B cell (primary cell): Measurements from ENCODE around the gene NECTIN1. TPM values are rescaled to one million over a fixed set of nuclear protein-coding genes. Genes with fewer than 3 reads are reported as not detected.

Experiments used
- ATAC-seq: fragments of 200-7000 bp; cut with Tn5 transposase; one replicate; pipeline ENCODE4 v1.10.0; 2021; ENCODE audit warnings: low read depth, mild to moderate bottlenecking, moderate number of reproducible peaks, moderate library complexity
- CTCF ChIA-PET: fragments of 350-600 bp; sonication (Branson Sonifier 250); formaldehyde crosslinking; loops from one replicate; lab custom pipeline; 2021; ENCODE audit warnings: antibody characterized with exemption, inconsistent platforms; lab: Charles Lee
- POLR2A ChIA-PET: fragments of 350-600 bp; sonication (Branson Sonifier 250); formaldehyde crosslinking; loops from one replicate; lab custom pipeline; 2021; ENCODE audit warnings: antibody characterized with exemption; lab: Charles Lee
- DNase-seq: peaks from one replicate; pipeline ENCODE4 v3.0.0; 2013
- H2AFZ ChIP-seq: 2 replicates; pipeline ENCODE4 v1.6.1; 2012; ENCODE audit warnings: mild to moderate bottlenecking, low read depth, low read length; ENCODE audit not compliant: insufficient read depth, poor library complexity, severe bottlenecking
- H3K27ac ChIP-seq, 2 donors: 1 replicate in 1 of 2; 2 replicates in 1 of 2; pipeline ENCODE4 v1.5.1; 2012 to 2013; ENCODE audit warnings: low read length in 2 of 2, mild to moderate bottlenecking in 2 of 2, moderate library complexity in 1 of 2
- H3K27me3 ChIP-seq, 4 experiments: fragments of 200-600 bp in 1 of 4; sonication (generic) in 1 of 4; replicated peaks in 1 of 4; 1 replicate in 2 of 4; 2 replicates in 2 of 4; pipeline versions ENCODE4 v1.6.1 to v1.7.0; 2013 to 2016; ENCODE audit warnings: low read length in 3 of 4, mild to moderate bottlenecking in 2 of 4, mixed read lengths in 1 of 4, moderate library complexity in 1 of 4; ENCODE audit not compliant: insufficient read depth in 4 of 4, control insufficient read depth in 3 of 4; ENCODE audit errors: control extremely low read depth in 1 of 4
- H3K36me3 ChIP-seq, 2 experiments: replicated peaks in 1 of 2; 1 replicate in 1 of 2; 2 replicates in 1 of 2; pipeline versions ENCODE4 v1.6.1 to v1.7.1; 2013; ENCODE audit warnings: low read length in 1 of 2; ENCODE audit not compliant: insufficient read depth in 2 of 2, control insufficient read depth in 1 of 2; ENCODE audit errors: control extremely low read depth in 1 of 2, extremely low read depth in 1 of 2
- H3K4me1 ChIP-seq, 2 donors: fragments of 200-600 bp in 1 of 2; sonication (generic) in 1 of 2; 1 replicate in 1 of 2; 2 replicates in 1 of 2; pipeline versions ENCODE4 v1.5.1 to v1.6.1; 2013 to 2017; ENCODE audit warnings: low read length in 2 of 2; ENCODE audit not compliant: control insufficient read depth in 2 of 2, insufficient read depth in 2 of 2
- H3K4me2 ChIP-seq: replicated peaks from 2 replicates; pipeline ENCODE3; 2012; ENCODE audit warnings: mild to moderate bottlenecking, low read depth, low read length; ENCODE audit not compliant: poor library complexity, severe bottlenecking
- H3K4me3 ChIP-seq, 5 experiments: fragments of 200-600 bp in 1 of 5; sonication (generic) in 1 of 5; 1 replicate in 3 of 5; 2 replicates in 2 of 5; pipeline versions ENCODE4 v1.5.1 to v1.7.0; 2011 to 2016; ENCODE audit warnings: low read length in 4 of 5, mild to moderate bottlenecking in 4 of 5, low read depth in 2 of 5, control low read depth in 1 of 5, moderate library complexity in 1 of 5; ENCODE audit not compliant: insufficient read depth in 1 of 5; ENCODE audit errors: control extremely low read depth in 1 of 5, extremely low read depth in 1 of 5
- H3K79me2 ChIP-seq: fragments of 200-600 bp; sonication (generic); one replicate; pipeline ENCODE4 v1.6.0; 2016; ENCODE audit warnings: low read length; ENCODE audit not compliant: control insufficient read depth, insufficient read depth
- H3K9ac ChIP-seq: fragments of 200-600 bp; sonication (generic); 2 replicates; pipeline ENCODE4 v1.6.1; 2017; ENCODE audit warnings: mild to moderate bottlenecking, low read length, moderate library complexity
- H3K9me3 ChIP-seq, 3 donors: one replicate each; pipeline versions ENCODE4 v1.6.1 to v1.7.1; 2013; ENCODE audit warnings: low read length in 2 of 3; ENCODE audit not compliant: control insufficient read depth in 2 of 3, insufficient read depth in 1 of 3; ENCODE audit errors: control extremely low read depth in 1 of 3
- H4K20me1 ChIP-seq: 2 replicates; pipeline ENCODE4 v1.6.0; 2012; ENCODE audit warnings: mild to moderate bottlenecking, low read length; ENCODE audit not compliant: insufficient read depth, control insufficient read depth, poor library complexity, severe bottlenecking
- H3K27ac Mint-ChIP-seq: one replicate; pipeline ENCODE4 v1.8.0; 2021; ENCODE audit warnings: mixed read lengths
- H3K27me3 Mint-ChIP-seq: one replicate; pipeline ENCODE4 v1.8.0; 2021; ENCODE audit warnings: mixed read lengths
- H3K4me1 Mint-ChIP-seq: one replicate; pipeline ENCODE4 v1.8.0; 2021; ENCODE audit warnings: mixed read lengths
- H3K4me3 Mint-ChIP-seq: one replicate; pipeline ENCODE4 v1.8.0; 2021; ENCODE audit warnings: mixed read lengths
- H3K9me3 Mint-ChIP-seq: one replicate; pipeline ENCODE4 v1.8.0; 2022; ENCODE audit warnings: mixed read lengths; ENCODE audit not compliant: insufficient read depth
- EZH2 ChIP-seq: IDR thresholded peaks from 2 replicates; pipeline ENCODE4 v1.6.1; 2012; ENCODE audit warnings: borderline replicate concordance, low read depth, mild to moderate bottlenecking, moderate library complexity, low read length; ENCODE audit not compliant: insufficient read depth, poor library complexity, severe bottlenecking
- WGBS: methylation state at CpG from one replicate; pipeline ENCODE4 v1.1.5; 2013; ENCODE audit warnings: missing lambda C conversion rate; ENCODE audit not compliant: insufficient coverage; 5-methylcytosine and 5-hydroxymethylcytosine counted together
- intact Hi-C: fragments of 100-400 bp; cut with micrococcal nuclease; formaldehyde crosslinking; loops from one replicate; pipeline ENCODE4 v1.10.0; 2022
- polyA plus RNA-seq: library from polyadenylated mRNA; depleted of rRNA; stranded (reverse); fragments of >200 nt; gene quantifications from 2 replicates; pipeline ENCODE4 v1.2.3, GENCODE V29; 2012
- total RNA-seq, 2 donors: library from RNA; stranded (reverse); fragments of 120-200 nt in 1 of 2; gene quantifications; 1 replicate in 1 of 2; 2 replicates in 1 of 2; pipeline versions ENCODE4 v1.2.3 to v1.2.4, GENCODE V29; 2013 to 2022
- TF ChIP-seq, protein P1 (sequence below): fragments of 200-600 bp; IDR thresholded peaks from one replicate; pipeline ENCODE4 v1.8.0; 2022; ENCODE audit warnings: antibody characterized with exemption, mild to moderate bottlenecking

The NECTIN1 gene
- total and polyA plus RNA-seq, 2 donors (not counting 1 experiment from before 2014, with no cell fraction given) = 2.1 to 3.9 TPM

DNA sequence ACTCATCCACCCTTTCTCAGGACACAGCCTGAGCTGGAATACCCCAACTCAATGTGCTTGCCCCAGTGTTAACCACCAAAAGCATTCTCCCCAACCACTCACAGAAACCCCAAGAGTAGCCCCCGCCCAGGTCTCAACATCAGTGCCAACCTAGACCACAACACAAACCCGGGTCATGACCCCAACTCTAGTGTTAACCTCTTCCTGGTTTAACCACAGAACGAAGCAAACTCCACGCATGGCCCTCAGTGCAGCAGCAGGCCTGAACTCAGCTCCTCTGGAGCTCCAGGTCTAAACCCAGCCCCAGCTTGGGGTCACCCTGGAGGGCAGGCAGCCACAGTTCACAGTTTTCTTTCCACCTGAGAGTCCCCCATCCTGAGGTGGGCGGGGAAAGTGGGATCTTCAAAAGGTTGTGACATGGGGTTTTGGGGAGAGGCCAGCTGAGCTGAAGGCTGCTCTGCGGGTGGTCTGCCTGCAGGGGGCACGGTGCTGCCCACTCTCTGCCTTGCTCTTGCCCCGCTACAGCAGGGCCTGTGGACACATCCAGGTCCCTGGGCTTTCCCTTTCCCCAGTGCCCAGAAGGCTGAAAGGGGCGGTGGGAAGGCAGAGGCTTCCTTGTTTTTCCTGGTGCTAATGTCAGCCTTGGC, 37.9 kb downstream of the NECTIN1 start:
- no peak overlapping the region for H3K27ac Mint-ChIP-seq

DNA sequence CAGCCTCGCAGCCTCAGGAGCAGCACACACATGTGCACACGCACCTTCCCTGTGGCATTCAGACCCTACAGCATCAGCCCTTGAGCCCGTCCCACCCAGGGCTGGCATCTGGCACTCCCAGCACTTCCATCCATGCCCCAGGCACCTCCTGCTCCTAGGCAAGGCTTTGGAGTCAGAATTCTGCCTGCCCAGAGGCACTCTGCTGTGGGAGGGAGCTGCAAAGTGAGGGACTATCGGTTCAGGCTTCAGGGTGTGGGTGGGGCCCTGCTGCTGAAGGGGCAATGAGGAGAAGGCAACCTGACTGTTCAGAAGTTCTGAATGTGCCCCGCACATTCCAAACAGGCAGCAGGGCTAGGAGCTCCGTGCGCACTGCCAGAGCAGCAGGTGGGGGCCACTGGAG, 39.7 kb downstream of the NECTIN1 start:
- H3K9me3 Mint-ChIP-seq = no peaks in the 10 kb centered on the region
- TF ChIP-seq, protein P1, sequence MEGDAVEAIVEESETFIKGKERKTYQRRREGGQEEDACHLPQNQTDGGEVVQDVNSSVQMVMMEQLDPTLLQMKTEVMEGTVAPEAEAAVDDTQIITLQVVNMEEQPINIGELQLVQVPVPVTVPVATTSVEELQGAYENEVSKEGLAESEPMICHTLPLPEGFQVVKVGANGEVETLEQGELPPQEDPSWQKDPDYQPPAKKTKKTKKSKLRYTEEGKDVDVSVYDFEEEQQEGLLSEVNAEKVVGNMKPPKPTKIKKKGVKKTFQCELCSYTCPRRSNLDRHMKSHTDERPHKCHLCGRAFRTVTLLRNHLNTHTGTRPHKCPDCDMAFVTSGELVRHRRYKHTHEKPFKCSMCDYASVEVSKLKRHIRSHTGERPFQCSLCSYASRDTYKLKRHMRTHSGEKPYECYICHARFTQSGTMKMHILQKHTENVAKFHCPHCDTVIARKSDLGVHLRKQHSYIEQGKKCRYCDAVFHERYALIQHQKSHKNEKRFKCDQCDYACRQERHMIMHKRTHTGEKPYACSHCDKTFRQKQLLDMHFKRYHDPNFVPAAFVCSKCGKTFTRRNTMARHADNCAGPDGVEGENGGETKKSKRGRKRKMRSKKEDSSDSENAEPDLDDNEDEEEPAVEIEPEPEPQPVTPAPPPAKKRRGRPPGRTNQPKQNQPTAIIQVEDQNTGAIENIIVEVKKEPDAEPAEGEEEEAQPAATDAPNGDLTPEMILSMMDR = no peak
- TF ChIP-seq EZH2 = no peak
- Histone ChIP-seq H3K4me2 (no peak overlapping the region), H3K79me2 (no peaks in the 10 kb centered on the region), H3K4me1 (no peaks in the 10 kb centered on the region), H3K9me3 (no peaks in the 10 kb centered on the region), H3K9ac (no peak overlapping the region), H3K4me3 (no peak overlapping the region), H3K27ac (no peak overlapping the region), H2AFZ (no peak overlapping the region), H3K36me3 (no peaks in the 10 kb centered on the region), H3K27me3 (no peaks in the 10 kb centered on the region), H4K20me1 (no peaks in the 10 kb centered on the region)
- ChIA-PET CTCF (no interaction called here), POLR2A (no interaction called here)
- DNase-seq = no peak
- H3K27me3 Mint-ChIP-seq = no peaks in the 10 kb centered on the region
- no peaks in the 10 kb centered on the region for H3K4me1 Mint-ChIP-seq
- WGBS = 92% methylated on average over 7 of the region's 7 CpGs
- no peak overlapping the region for H3K4me3 Mint-ChIP-seq
- intact Hi-C loops = no loop called here
- H3K27ac Mint-ChIP-seq = no peak overlapping the region
- ATAC-seq = no peak

More for the DNA sequence above, 37.9 kb downstream of the NECTIN1 start:
- no peak for TF ChIP-seq EZH2
- TF ChIP-seq, protein P1 = no peak
- ATAC-seq (no peak), DNase-seq (no peak)
- Mint-ChIP-seq H3K4me1 (no peaks in the 10 kb centered on the region), H3K9me3 (no peaks in the 10 kb centered on the region), H3K4me3 (no peak overlapping the region), H3K27me3 (no peaks in the 10 kb centered on the region)
- no peaks in the 10 kb centered on the region for H3K4me1 ChIP-seq
- no peak overlapping the region for H3K27ac ChIP-seq
- WGBS = 45% methylated on average over 9 of the region's 9 CpGs
- H2AFZ ChIP-seq = no peak overlapping the region
- intact Hi-C loops = no loop called here
- no peak overlapping the region for H3K9ac ChIP-seq
- H3K4me2 ChIP-seq = no peak overlapping the region
- no peaks in the 10 kb centered on the region for H3K79me2 ChIP-seq
- ChIA-PET POLR2A (no interaction called here), CTCF (no interaction called here)
- H4K20me1 ChIP-seq = no peaks in the 10 kb centered on the region
- H3K4me3 ChIP-seq = no peak overlapping the region
- no peaks in the 10 kb centered on the region for H3K9me3 ChIP-seq
- H3K36me3 ChIP-seq = no peaks in the 10 kb centered on the region
- H3K27me3 ChIP-seq = no peaks in the 10 kb centered on the region
